Activated CD8-positive, alpha-beta memory T cell treated with anti-CD3 and anti-CD28 coated beads for 24 hours (primary cell): Measurements from ENCODE around the gene SORCS2.

Experiments
- DNase-seq: peaks from one replicate; pipeline ENCODE4 v3.0.0-alpha.2; 2020

The SORCS2 gene

GRCh38 chr4:7500404-7500803 is 308.1 kb downstream of the SORCS2 start:
- DNase-seq: no peak

- DNase-seq: no peak
Observed at GRCh38 chr4:7501314-7501713, 309.0 kb downstream of the SORCS2 start.

- DNase-seq: no peak
Observed at GRCh38 chr4:7501873-7502272, 309.5 kb downstream of the SORCS2 start.

- DNase-seq: no peak
Observed at GRCh38 chr4:7503559-7504249, 311.4 kb downstream of the SORCS2 start.

GRCh38 chr4:7505116-7505900 is 313.0 kb downstream of the SORCS2 start:
- no peak for DNase-seq

- DNase-seq: no peak
Observed at GRCh38 chr4:7506119-7506518, 313.8 kb downstream of the SORCS2 start.

- no peak for DNase-seq
Observed at GRCh38 chr4:7506572-7506971, 314.2 kb downstream of the SORCS2 start.

GRCh38 chr4:7507381-7507780 is 315.0 kb downstream of the SORCS2 start:
- DNase-seq: no peak

GRCh38 chr4:7510066-7510465 is 317.7 kb downstream of the SORCS2 start:
- no peak for DNase-seq

GRCh38 chr4:7510538-7510937 is 318.2 kb downstream of the SORCS2 start:
- DNase-seq: no peak

- no peak for DNase-seq
Observed at GRCh38 chr4:7511525-7511924, 319.2 kb downstream of the SORCS2 start.

GRCh38 chr4:7512428-7512827 is 320.1 kb downstream of the SORCS2 start:
- DNase-seq: no peak

- no peak for DNase-seq
Observed at GRCh38 chr4:7512946-7513345, 320.6 kb downstream of the SORCS2 start.

- DNase-seq: no peak
Observed at GRCh38 chr4:7513671-7514070, 321.3 kb downstream of the SORCS2 start.

- DNase-seq: no peak
Observed at GRCh38 chr4:7514281-7514680, 321.9 kb downstream of the SORCS2 start.

GRCh38 chr4:7514789-7515188 is 322.5 kb downstream of the SORCS2 start:
- no peak for DNase-seq

GRCh38 chr4:7515390-7515902 is 323.1 kb downstream of the SORCS2 start:
- no peak for DNase-seq

GRCh38 chr4:7516096-7516772 is 323.9 kb downstream of the SORCS2 start:
- no peak for DNase-seq

GRCh38 chr4:7516773-7517144 is 324.4 kb downstream of the SORCS2 start:
- no peak for DNase-seq

GRCh38 chr4:7518871-7519637 is 326.7 kb downstream of the SORCS2 start:
- DNase-seq: no peak

- no peak for DNase-seq
Observed at GRCh38 chr4:7519638-7520376, 327.5 kb downstream of the SORCS2 start.

GRCh38 chr4:7521666-7522065 is 329.3 kb downstream of the SORCS2 start:
- no peak for DNase-seq
